GM12892 (cell line): ENCODE data around the gene CA9.

Experiments
- POLR2A ChIP-seq: IDR thresholded peaks from 2 replicates; pipeline ENCODE4 v1.6.1; 2011; ENCODE audit warnings: low read depth, low read length, control low read depth
- POLR2AphosphoS5 ChIP-seq: IDR thresholded peaks from 2 replicates; pipeline ENCODE4 v1.6.1; 2011; ENCODE audit warnings: low read depth, low read length, control low read depth
- TAF1 ChIP-seq: IDR thresholded peaks from 2 replicates; pipeline ENCODE4 v1.6.1; 2011; ENCODE audit warnings: low read depth, mild to moderate bottlenecking, control low read depth, low read length, borderline replicate concordance

GRCh38 chr9:35718721-35719511 is 45.2 kb downstream of the CA9 start:
- TF ChIP-seq POLR2A (no peak), TAF1 (no peak), POLR2AphosphoS5 (no peak)
